Measurements from ENCODE around the gene SERINC5. TPM values are rescaled to one million over a fixed set of nuclear protein-coding genes. Genes with fewer than 3 reads are reported as not detected.

SERINC5 gene
- polyA plus RNA-seq, 1 of the 3 experiments (the other 2 are of a cell fraction): 4.5 TPM

DNA sequence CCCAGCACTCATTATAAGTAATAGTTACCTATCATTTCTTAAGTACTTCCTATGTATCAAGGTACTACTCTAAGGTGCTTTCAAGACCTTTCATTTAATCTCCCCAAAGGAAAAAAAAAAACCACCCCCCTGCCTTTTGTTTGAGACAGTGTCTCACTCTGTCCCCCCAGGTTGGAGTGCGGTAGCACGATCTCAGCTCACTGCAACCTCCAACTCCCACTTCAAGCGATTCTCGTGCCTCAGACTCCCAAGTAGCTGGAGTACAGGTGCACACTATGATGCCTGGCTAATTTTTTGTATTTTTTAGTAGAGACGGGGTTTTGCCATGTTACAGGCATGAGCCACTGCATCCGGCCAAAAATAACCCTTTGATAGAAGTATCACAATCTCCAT is 29.9 kb downstream of the SERINC5 start:
- H2AFZ ChIP-seq (ENCODE audit: low read depth): no peak overlapping the region
- H3F3A ChIP-seq (replicated peaks; ENCODE audit: insufficient read depth): peaks cover 9% of the 10 kb centered on the region
- no peak overlapping the region for H3K27ac ChIP-seq (ENCODE audit: low read depth in 2 of 2, low read length in 1 of 2)
- H3K27me3 ChIP-seq (ENCODE audit: insufficient read depth): no peaks in the 10 kb centered on the region
- H3K36me3 ChIP-seq (replicated peaks in 1 of 2; ENCODE audit: control insufficient read depth in 1 of 2, insufficient read depth in 2 of 2, low read length in 1 of 2): no peaks in the 10 kb centered on the region
- H3K4me2 ChIP-seq: no peak overlapping the region
- ChIA-PET CTCF (no interaction called here), POLR2A (no interaction called here)
- H3K79me2 ChIP-seq (ENCODE audit: insufficient read depth): no peaks in the 10 kb centered on the region
- no peaks in the 10 kb centered on the region for H3K9me3 ChIP-seq
- no peak overlapping the region for H3K9ac ChIP-seq
- H3K4me3 ChIP-seq (ENCODE audit: low read depth in 2 of 2, low read length in 1 of 2): no peak overlapping the region
- no peak for DNase-seq
- H3K9me2 ChIP-seq: no peaks in the 10 kb centered on the region
- H4K20me1 ChIP-seq (ENCODE audit: insufficient read depth): no peaks in the 10 kb centered on the region
- WGBS (ENCODE audit: low lambda C conversion rate): 97% methylated on average over 6 of the region's 6 CpGs
- TF ChIP-seq, protein P1, sequence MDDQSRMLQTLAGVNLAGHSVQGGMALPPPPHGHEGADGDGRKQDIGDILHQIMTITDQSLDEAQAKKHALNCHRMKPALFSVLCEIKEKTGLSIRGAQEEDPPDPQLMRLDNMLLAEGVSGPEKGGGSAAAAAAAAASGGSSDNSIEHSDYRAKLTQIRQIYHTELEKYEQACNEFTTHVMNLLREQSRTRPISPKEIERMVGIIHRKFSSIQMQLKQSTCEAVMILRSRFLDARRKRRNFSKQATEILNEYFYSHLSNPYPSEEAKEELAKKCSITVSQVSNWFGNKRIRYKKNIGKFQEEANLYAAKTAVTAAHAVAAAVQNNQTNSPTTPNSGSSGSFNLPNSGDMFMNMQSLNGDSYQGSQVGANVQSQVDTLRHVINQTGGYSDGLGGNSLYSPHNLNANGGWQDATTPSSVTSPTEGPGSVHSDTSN (IDR thresholded peaks at IDR 0.05): no peak
- TF ChIP-seq SIN3A (IDR thresholded peaks at IDR 0.05; ENCODE audit: borderline replicate concordance, low read depth, low read length) (no peak), TCF12 (IDR thresholded peaks at IDR 0.05) (no peak), NFIC (IDR thresholded peaks at IDR 0.05; ENCODE audit: borderline replicate concordance) (no peak), POLR2AphosphoS5 (IDR thresholded peaks at IDR 0.05; ENCODE audit: low read depth, low read length) (no peak), EZH2phosphoT487 (IDR thresholded peaks at IDR 0.05; ENCODE audit: borderline replicate concordance, low read depth) (no peak), MEF2A (IDR thresholded peaks at IDR 0.05; ENCODE audit: borderline replicate concordance, low read depth) (no peak), GABPA (IDR thresholded peaks at IDR 0.05; ENCODE audit: low read depth) (no peak), RAD21 (IDR thresholded peaks at IDR 0.05; ENCODE audit: low read length) (no peak), CHD2 (IDR thresholded peaks at IDR 0.05; ENCODE audit: low read length, partially characterized antibody) (no peak), FOSL2 (IDR thresholded peaks at IDR 0.05; ENCODE audit: borderline replicate concordance, low read depth) (no peak), RFX5 (IDR thresholded peaks at IDR 0.05; ENCODE audit: low read length) (no peak)
- TF ChIP-seq, protein P2, sequence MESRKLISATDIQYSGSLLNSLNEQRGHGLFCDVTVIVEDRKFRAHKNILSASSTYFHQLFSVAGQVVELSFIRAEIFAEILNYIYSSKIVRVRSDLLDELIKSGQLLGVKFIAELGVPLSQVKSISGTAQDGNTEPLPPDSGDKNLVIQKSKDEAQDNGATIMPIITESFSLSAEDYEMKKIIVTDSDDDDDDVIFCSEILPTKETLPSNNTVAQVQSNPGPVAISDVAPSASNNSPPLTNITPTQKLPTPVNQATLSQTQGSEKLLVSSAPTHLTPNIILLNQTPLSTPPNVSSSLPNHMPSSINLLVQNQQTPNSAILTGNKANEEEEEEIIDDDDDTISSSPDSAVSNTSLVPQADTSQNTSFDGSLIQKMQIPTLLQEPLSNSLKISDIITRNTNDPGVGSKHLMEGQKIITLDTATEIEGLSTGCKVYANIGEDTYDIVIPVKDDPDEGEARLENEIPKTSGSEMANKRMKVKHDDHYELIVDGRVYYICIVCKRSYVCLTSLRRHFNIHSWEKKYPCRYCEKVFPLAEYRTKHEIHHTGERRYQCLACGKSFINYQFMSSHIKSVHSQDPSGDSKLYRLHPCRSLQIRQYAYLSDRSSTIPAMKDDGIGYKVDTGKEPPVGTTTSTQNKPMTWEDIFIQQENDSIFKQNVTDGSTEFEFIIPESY (IDR thresholded peaks at IDR 0.05; ENCODE audit: borderline replicate concordance, low read depth): no peak
- TF ChIP-seq, protein P3, sequence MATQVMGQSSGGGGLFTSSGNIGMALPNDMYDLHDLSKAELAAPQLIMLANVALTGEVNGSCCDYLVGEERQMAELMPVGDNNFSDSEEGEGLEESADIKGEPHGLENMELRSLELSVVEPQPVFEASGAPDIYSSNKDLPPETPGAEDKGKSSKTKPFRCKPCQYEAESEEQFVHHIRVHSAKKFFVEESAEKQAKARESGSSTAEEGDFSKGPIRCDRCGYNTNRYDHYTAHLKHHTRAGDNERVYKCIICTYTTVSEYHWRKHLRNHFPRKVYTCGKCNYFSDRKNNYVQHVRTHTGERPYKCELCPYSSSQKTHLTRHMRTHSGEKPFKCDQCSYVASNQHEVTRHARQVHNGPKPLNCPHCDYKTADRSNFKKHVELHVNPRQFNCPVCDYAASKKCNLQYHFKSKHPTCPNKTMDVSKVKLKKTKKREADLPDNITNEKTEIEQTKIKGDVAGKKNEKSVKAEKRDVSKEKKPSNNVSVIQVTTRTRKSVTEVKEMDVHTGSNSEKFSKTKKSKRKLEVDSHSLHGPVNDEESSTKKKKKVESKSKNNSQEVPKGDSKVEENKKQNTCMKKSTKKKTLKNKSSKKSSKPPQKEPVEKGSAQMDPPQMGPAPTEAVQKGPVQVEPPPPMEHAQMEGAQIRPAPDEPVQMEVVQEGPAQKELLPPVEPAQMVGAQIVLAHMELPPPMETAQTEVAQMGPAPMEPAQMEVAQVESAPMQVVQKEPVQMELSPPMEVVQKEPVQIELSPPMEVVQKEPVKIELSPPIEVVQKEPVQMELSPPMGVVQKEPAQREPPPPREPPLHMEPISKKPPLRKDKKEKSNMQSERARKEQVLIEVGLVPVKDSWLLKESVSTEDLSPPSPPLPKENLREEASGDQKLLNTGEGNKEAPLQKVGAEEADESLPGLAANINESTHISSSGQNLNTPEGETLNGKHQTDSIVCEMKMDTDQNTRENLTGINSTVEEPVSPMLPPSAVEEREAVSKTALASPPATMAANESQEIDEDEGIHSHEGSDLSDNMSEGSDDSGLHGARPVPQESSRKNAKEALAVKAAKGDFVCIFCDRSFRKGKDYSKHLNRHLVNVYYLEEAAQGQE (IDR thresholded peaks at IDR 0.05; ENCODE audit: low read depth, low read length): no peak
- TF ChIP-seq, protein P4, sequence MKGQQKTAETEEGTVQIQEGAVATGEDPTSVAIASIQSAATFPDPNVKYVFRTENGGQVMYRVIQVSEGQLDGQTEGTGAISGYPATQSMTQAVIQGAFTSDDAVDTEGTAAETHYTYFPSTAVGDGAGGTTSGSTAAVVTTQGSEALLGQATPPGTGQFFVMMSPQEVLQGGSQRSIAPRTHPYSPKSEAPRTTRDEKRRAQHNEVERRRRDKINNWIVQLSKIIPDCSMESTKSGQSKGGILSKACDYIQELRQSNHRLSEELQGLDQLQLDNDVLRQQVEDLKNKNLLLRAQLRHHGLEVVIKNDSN (IDR thresholded peaks at IDR 0.05; ENCODE audit: borderline replicate concordance, low read depth): no peak
- TF ChIP-seq, protein P5, sequence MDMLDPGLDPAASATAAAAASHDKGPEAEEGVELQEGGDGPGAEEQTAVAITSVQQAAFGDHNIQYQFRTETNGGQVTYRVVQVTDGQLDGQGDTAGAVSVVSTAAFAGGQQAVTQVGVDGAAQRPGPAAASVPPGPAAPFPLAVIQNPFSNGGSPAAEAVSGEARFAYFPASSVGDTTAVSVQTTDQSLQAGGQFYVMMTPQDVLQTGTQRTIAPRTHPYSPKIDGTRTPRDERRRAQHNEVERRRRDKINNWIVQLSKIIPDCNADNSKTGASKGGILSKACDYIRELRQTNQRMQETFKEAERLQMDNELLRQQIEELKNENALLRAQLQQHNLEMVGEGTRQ (IDR thresholded peaks at IDR 0.05; ENCODE audit: borderline replicate concordance, low read depth, low read length): no peak
- TF ChIP-seq, protein P6, sequence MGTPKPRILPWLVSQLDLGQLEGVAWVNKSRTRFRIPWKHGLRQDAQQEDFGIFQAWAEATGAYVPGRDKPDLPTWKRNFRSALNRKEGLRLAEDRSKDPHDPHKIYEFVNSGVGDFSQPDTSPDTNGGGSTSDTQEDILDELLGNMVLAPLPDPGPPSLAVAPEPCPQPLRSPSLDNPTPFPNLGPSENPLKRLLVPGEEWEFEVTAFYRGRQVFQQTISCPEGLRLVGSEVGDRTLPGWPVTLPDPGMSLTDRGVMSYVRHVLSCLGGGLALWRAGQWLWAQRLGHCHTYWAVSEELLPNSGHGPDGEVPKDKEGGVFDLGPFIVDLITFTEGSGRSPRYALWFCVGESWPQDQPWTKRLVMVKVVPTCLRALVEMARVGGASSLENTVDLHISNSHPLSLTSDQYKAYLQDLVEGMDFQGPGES (IDR thresholded peaks at IDR 0.05; ENCODE audit: low read depth, low read length): no peak
- no peaks in the 10 kb centered on the region; a peak in 1 of 4 replicates for H3K4me1 ChIP-seq (ENCODE audit: control insufficient read depth in 1 of 2, insufficient read depth in 2 of 2, low read depth in 1 of 2, low read length in 1 of 2)
